GM12878 (cell line): Measurements from ENCODE around the gene AMBRA1. TPM values are rescaled to one million over a fixed set of nuclear protein-coding genes. Genes with fewer than 3 reads are reported as not detected.

ENCODE experiments used
- ATAC-seq: fragments of 200-7000 bp; cut with Tn5 transposase; 3 replicates; pipeline ENCODE4 v1.9.1; 2020; ENCODE audit warnings: mild to moderate bottlenecking, moderate library complexity
- BruUV-seq: library from RNA; stranded (reverse); fragments of 400-500 nt; replicated peaks from 2 replicates; lab custom pipeline; 2021; lab: Mats Ljungman, UMichigan
- CTCF ChIA-PET: fragments of 300-600 bp; sonication (Branson Sonifier 250); formaldehyde crosslinking; extraction: SDS; loops from one replicate; lab custom pipeline; 2021; ENCODE audit warnings: inconsistent platforms; lab: Yijun Ruan, JAX
- POLR2A ChIA-PET: fragments of 350-600 bp; formaldehyde crosslinking; extraction: SDS; loops from one replicate; lab custom pipeline; 2021; ENCODE audit warnings: inconsistent platforms; lab: Charles Lee
- RAD21 ChIA-PET: fragments of 300-600 bp; sonication (Branson Sonifier 250); formaldehyde crosslinking; loops from one replicate; lab custom pipeline; 2023; ENCODE audit warnings: antibody characterized with exemption; ENCODE audit not compliant: unreplicated experiment; lab: Charles Lee
- SMC1A ChIA-PET: fragments of 300-600 bp; sonication (Branson Sonifier 250); formaldehyde crosslinking; loops from one replicate; lab custom pipeline; 2023; ENCODE audit not compliant: unreplicated experiment, uncharacterized antibody; lab: Charles Lee
- DNase-seq: peaks from one replicate; pipeline ENCODE4 v3.0.0-alpha.2; 2011; ENCODE audit warnings: low read depth, low spot score
- FAIRE-seq: peaks from 3 replicates; lab custom pipeline; 2011; peaks lifted over from hg19 to GRCh38; lab: Jason Lieb, UNC
- H2AFZ ChIP-seq: 2 replicates; pipeline ENCODE4 v1.6.0; 2011; ENCODE audit warnings: low read depth, low read length, control low read depth; ENCODE audit not compliant: control insufficient read depth
- H3K27ac ChIP-seq: 2 replicates; pipeline ENCODE4 v1.5.1; 2011; ENCODE audit warnings: control low read depth; ENCODE audit not compliant: control insufficient read depth, insufficient read depth
- H3K27me3 ChIP-seq, 2 experiments: replicated peaks in 1 of 2; 2 replicates each; pipeline versions ENCODE4 v1.6.0 to v1.6.1; 2011; ENCODE audit warnings: low read length in 1 of 2; ENCODE audit not compliant: control insufficient read depth in 2 of 2, insufficient read depth in 2 of 2
- H3K36me3 ChIP-seq, 2 experiments: 2 replicates each; pipeline ENCODE4 v1.5.1; 2011; ENCODE audit warnings: low read length in 1 of 2; ENCODE audit not compliant: control insufficient read depth in 2 of 2, insufficient read depth in 2 of 2
- H3K4me1 ChIP-seq: 2 replicates; pipeline ENCODE4 v1.6.1; 2011; ENCODE audit warnings: mild to moderate bottlenecking, low read length, moderate library complexity, mixed read lengths; ENCODE audit not compliant: control insufficient read depth, insufficient read depth
- H3K4me2 ChIP-seq: 2 replicates; pipeline ENCODE4 v1.6.0; 2011; ENCODE audit warnings: control low read depth; ENCODE audit not compliant: control insufficient read depth, insufficient read depth
- H3K4me3 ChIP-seq: fragments of 200-600 bp; sonication (generic); 2 replicates; pipeline ENCODE4 v1.5.1; 2016
- H3K79me2 ChIP-seq: 2 replicates; pipeline ENCODE4 v1.6.0; 2011; ENCODE audit warnings: low read length; ENCODE audit not compliant: control insufficient read depth, insufficient read depth
- H3K9ac ChIP-seq: 2 replicates; pipeline ENCODE4 v1.8.0; 2011; ENCODE audit warnings: low read length, control low read depth, mixed read lengths; ENCODE audit not compliant: control insufficient read depth, insufficient read depth
- H3K9me3 ChIP-seq: replicated peaks from 3 replicates; pipeline ENCODE4 v1.5.1; 2011; ENCODE audit warnings: mild to moderate bottlenecking, low read length; ENCODE audit not compliant: control insufficient read depth, insufficient read depth
- H4K20me1 ChIP-seq: 2 replicates; pipeline ENCODE4 v1.6.0; 2011; ENCODE audit not compliant: control insufficient read depth, insufficient read depth
- ATF7 ChIP-seq: fragments of 450-650 bp; IDR thresholded peaks from 2 replicates; pipeline ENCODE4 v1.6.1; 2016; ENCODE audit warnings: low read depth, mild to moderate bottlenecking
- FOXK2 ChIP-seq: fragments of 450-650 bp; IDR thresholded peaks from 2 replicates; pipeline ENCODE4 v1.6.1; 2017; ENCODE audit warnings: mild to moderate bottlenecking, moderate library complexity
- MTA3 ChIP-seq: IDR thresholded peaks from 2 replicates; pipeline ENCODE4 v1.6.1; 2012; ENCODE audit warnings: low read length, inconsistent platforms, borderline replicate concordance
- NRF1 ChIP-seq: conservative IDR thresholded peaks from 2 replicates; pipeline ENCODE4 v1.6.1; 2011; ENCODE audit warnings: mild to moderate bottlenecking, low read depth, low read length, improper control_type of control experiment
- TCF12 ChIP-seq: IDR thresholded peaks from 2 replicates; pipeline ENCODE4 v1.6.1; 2011; ENCODE audit warnings: low read depth, mild to moderate bottlenecking, low read length
- TCF3 ChIP-seq: IDR thresholded peaks from 2 replicates; pipeline ENCODE4 v1.6.1; 2012; ENCODE audit warnings: low read depth, mild to moderate bottlenecking, low read length, borderline replicate concordance; ENCODE audit not compliant: insufficient read depth
- ZBED1 ChIP-seq: IDR thresholded peaks from 2 replicates; pipeline ENCODE4 v1.6.1; 2016; ENCODE audit warnings: borderline replicate concordance
- ZNF207 ChIP-seq: fragments of 450-650 bp; IDR thresholded peaks from 2 replicates; pipeline ENCODE4 v1.6.1; 2014; ENCODE audit warnings: antibody characterized with exemption, mild to moderate bottlenecking, borderline replicate concordance
- WGBS: methylation state at CpG from one replicate; pipeline ENCODE4 v1.1.6; 2016; ENCODE audit warnings: low lambda C conversion rate; ENCODE audit not compliant: insufficient replicate concordance, insufficient coverage; ENCODE audit errors: missing lambda C conversion rate; 5-methylcytosine and 5-hydroxymethylcytosine counted together
- in situ Hi-C: fragments of 300-500 bp; cut with MboI; formaldehyde crosslinking; loops from 9 replicates; pipeline ENCODE4 v1.14.3; 2018; ENCODE audit warnings: mixed read lengths
- intact Hi-C: fragments of 100-400 bp; cut with micrococcal nuclease; formaldehyde crosslinking; loops from one replicate; pipeline ENCODE4 v1.14.2; 2022; ENCODE audit not compliant: unreplicated experiment
- polyA plus RNA-seq, 11 experiments: library from polyadenylated mRNA; depleted of rRNA in 4 of 11; unstranded in 6 of 11; stranded (reverse) in 5 of 11; fragments of >200 nt; fragmentation: Nextera tagmentation in 4 of 11; fragmentation: Illumina TruSeq in 1 of 11; extraction: Ambion mirVana in 4 of 11; extraction: Trizol in 1 of 11; gene quantifications; 1 replicate in 1 of 11; 2 replicates in 10 of 11; pipeline versions ENCODE4 v1.2.1 to v1.2.3, GENCODE V29; 2011 to 2016; ENCODE audit warnings: inconsistent platforms in 2 of 11, missing spikeins in 2 of 11, low read depth in 1 of 11
- total RNA-seq, 4 experiments: library from RNA; depleted of rRNA in 3 of 4; stranded (reverse); fragments of >200 nt in 3 of 4; fragmentation: Illumina TruSeq in 1 of 4; extraction: Trizol in 1 of 4; gene quantifications; 2 replicates each; pipeline versions ENCODE4 v1.2.1 to v1.2.3, GENCODE V29; 2013 to 2021
- TF ChIP-seq, protein P1 (sequence below): fragments of 150-350 bp; IDR thresholded peaks from 2 replicates; pipeline ENCODE4 v1.6.1; 2014; ENCODE audit warnings: mild to moderate bottlenecking, low read depth, low read length
- TF ChIP-seq, protein P2 (sequence below): fragments of 450-650 bp; IDR thresholded peaks from 2 replicates; pipeline ENCODE4 v1.6.1; 2017; ENCODE audit warnings: mild to moderate bottlenecking, moderate library complexity
- TF ChIP-seq, protein P3 (sequence below): fragments of 450-650 bp; IDR thresholded peaks from 2 replicates; pipeline ENCODE4 v1.6.1; 2017; ENCODE audit warnings: mild to moderate bottlenecking
- TF ChIP-seq, protein P4 (sequence below): fragments of 450-650 bp; IDR thresholded peaks from 2 replicates; pipeline ENCODE4 v1.6.1; 2016; ENCODE audit warnings: mild to moderate bottlenecking, moderate library complexity, borderline replicate concordance

AMBRA1 gene
- total and polyA plus RNA-seq, 10 of the 15 experiments (the other 5 are each of a cell fraction or from before 2014, with no cell fraction given), result 0.57 to 34.3 (median 13.7) TPM

DNA sequence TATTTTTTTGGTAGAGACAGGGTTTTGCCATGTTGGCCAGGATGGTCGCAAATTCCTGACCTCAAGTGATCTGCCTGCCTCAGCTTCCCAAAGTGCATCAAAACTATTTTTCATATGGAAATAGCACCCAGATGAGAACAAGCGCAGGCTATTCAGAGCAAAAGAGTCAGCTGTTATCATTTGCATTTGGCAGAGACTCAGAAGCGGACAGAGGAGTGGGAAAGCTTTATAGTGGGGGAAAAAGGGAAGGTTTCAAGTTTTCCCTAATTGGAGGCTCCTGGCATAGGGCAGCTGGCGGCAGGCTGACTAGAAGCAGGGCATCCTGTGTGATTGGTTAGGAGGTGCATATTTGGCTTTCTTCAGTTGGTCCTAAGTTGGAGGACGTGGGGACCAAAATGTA, 43.7 kb upstream of the AMBRA1 start:
- H4K20me1 ChIP-seq, result no peaks in the 10 kb centered on the region
- no peaks in the 10 kb centered on the region for H3K27me3 ChIP-seq
- H2AFZ ChIP-seq, result no peak overlapping the region
- H3K9ac ChIP-seq, result no peak overlapping the region
- CTCF ChIA-PET, result no interaction called here
- H3K79me2 ChIP-seq, result no peaks in the 10 kb centered on the region
- ATAC-seq, result no peak
- H3K9me3 ChIP-seq, result no peaks in the 10 kb centered on the region
- intact Hi-C loops (no loop called here), in situ Hi-C loops (no loop called here)
- no peak overlapping the region for H3K4me2 ChIP-seq
- RAD21 ChIA-PET, result no interaction called here
- no peak overlapping the region for H3K27ac ChIP-seq
- no peaks in the 10 kb centered on the region; a peak in 3 of 4 replicates for H3K36me3 ChIP-seq
- no peaks in the 10 kb centered on the region for H3K4me1 ChIP-seq
- SMC1A ChIA-PET, result no interaction called here
- POLR2A ChIA-PET, result interaction anchor here (0.6 kb wide), 1 partner anchor 365 kb away, joined by 6 read pairs; no protein-coding TSS in a partner anchor
- DNase-seq, result no peak
- no peak overlapping the region for H3K4me3 ChIP-seq
- BruUV-seq, result no TSS peak
- FAIRE-seq, result no peak
- 97% methylated on average over 5 of the region's 5 CpGs for WGBS
- TF ChIP-seq TCF3, result no peak
- TF ChIP-seq ZBED1, result no peak
- TF ChIP-seq, protein P1, sequence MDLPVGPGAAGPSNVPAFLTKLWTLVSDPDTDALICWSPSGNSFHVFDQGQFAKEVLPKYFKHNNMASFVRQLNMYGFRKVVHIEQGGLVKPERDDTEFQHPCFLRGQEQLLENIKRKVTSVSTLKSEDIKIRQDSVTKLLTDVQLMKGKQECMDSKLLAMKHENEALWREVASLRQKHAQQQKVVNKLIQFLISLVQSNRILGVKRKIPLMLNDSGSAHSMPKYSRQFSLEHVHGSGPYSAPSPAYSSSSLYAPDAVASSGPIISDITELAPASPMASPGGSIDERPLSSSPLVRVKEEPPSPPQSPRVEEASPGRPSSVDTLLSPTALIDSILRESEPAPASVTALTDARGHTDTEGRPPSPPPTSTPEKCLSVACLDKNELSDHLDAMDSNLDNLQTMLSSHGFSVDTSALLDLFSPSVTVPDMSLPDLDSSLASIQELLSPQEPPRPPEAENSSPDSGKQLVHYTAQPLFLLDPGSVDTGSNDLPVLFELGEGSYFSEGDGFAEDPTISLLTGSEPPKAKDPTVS, result no peak
- no peak for TF ChIP-seq TCF12
- TF ChIP-seq MTA3, result no peak
- TF ChIP-seq ZNF207, result no peak
- TF ChIP-seq, protein P2, sequence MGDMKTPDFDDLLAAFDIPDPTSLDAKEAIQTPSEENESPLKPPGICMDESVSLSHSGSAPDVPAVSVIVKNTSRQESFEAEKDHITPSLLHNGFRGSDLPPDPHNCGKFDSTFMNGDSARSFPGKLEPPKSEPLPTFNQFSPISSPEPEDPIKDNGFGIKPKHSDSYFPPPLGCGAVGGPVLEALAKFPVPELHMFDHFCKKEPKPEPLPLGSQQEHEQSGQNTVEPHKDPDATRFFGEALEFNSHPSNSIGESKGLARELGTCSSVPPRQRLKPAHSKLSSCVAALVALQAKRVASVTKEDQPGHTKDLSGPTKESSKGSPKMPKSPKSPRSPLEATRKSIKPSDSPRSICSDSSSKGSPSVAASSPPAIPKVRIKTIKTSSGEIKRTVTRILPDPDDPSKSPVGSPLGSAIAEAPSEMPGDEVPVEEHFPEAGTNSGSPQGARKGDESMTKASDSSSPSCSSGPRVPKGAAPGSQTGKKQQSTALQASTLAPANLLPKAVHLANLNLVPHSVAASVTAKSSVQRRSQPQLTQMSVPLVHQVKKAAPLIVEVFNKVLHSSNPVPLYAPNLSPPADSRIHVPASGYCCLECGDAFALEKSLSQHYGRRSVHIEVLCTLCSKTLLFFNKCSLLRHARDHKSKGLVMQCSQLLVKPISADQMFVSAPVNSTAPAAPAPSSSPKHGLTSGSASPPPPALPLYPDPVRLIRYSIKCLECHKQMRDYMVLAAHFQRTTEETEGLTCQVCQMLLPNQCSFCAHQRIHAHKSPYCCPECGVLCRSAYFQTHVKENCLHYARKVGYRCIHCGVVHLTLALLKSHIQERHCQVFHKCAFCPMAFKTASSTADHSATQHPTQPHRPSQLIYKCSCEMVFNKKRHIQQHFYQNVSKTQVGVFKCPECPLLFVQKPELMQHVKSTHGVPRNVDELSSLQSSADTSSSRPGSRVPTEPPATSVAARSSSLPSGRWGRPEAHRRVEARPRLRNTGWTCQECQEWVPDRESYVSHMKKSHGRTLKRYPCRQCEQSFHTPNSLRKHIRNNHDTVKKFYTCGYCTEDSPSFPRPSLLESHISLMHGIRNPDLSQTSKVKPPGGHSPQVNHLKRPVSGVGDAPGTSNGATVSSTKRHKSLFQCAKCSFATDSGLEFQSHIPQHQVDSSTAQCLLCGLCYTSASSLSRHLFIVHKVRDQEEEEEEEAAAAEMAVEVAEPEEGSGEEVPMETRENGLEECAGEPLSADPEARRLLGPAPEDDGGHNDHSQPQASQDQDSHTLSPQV, result no peak
- no peak for TF ChIP-seq ATF7
- no peak for TF ChIP-seq FOXK2
- TF ChIP-seq, protein P3, sequence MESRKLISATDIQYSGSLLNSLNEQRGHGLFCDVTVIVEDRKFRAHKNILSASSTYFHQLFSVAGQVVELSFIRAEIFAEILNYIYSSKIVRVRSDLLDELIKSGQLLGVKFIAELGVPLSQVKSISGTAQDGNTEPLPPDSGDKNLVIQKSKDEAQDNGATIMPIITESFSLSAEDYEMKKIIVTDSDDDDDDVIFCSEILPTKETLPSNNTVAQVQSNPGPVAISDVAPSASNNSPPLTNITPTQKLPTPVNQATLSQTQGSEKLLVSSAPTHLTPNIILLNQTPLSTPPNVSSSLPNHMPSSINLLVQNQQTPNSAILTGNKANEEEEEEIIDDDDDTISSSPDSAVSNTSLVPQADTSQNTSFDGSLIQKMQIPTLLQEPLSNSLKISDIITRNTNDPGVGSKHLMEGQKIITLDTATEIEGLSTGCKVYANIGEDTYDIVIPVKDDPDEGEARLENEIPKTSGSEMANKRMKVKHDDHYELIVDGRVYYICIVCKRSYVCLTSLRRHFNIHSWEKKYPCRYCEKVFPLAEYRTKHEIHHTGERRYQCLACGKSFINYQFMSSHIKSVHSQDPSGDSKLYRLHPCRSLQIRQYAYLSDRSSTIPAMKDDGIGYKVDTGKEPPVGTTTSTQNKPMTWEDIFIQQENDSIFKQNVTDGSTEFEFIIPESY, result no peak
- TF ChIP-seq, protein P4, sequence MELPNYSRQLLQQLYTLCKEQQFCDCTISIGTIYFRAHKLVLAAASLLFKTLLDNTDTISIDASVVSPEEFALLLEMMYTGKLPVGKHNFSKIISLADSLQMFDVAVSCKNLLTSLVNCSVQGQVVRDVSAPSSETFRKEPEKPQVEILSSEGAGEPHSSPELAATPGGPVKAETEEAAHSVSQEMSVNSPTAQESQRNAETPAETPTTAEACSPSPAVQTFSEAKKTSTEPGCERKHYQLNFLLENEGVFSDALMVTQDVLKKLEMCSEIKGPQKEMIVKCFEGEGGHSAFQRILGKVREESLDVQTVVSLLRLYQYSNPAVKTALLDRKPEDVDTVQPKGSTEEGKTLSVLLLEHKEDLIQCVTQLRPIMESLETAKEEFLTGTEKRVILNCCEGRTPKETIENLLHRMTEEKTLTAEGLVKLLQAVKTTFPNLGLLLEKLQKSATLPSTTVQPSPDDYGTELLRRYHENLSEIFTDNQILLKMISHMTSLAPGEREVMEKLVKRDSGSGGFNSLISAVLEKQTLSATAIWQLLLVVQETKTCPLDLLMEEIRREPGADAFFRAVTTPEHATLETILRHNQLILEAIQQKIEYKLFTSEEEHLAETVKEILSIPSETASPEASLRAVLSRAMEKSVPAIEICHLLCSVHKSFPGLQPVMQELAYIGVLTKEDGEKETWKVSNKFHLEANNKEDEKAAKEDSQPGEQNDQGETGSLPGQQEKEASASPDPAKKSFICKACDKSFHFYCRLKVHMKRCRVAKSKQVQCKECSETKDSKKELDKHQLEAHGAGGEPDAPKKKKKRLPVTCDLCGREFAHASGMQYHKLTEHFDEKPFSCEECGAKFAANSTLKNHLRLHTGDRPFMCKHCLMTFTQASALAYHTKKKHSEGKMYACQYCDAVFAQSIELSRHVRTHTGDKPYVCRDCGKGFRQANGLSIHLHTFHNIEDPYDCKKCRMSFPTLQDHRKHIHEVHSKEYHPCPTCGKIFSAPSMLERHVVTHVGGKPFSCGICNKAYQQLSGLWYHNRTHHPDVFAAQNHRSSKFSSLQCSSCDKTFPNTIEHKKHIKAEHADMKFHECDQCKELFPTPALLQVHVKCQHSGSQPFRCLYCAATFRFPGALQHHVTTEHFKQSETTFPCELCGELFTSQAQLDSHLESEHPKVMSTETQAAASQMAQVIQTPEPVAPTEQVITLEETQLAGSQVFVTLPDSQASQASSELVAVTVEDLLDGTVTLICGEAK, result no peak
- TF ChIP-seq NRF1, result no peak
